A549 (cell line): ENCODE measurements around the gene NXN.

Source experiments
- CBX8 ChIP-seq: fragments of 200-600 bp; sonication (generic); IDR thresholded peaks from 2 replicates; pipeline ENCODE4 v1.6.1; 2016
- NR3C1 ChIP-seq: fragments of >200 bp; sonication (Bioruptor Twin); formaldehyde crosslinking; IDR thresholded peaks from 3 replicates; pipeline ENCODE4 v1.6.1; 2017
- RAD21 ChIP-seq, 2 experiments: fragments of >200 bp in 1 of 2; sonication (Bioruptor Twin) in 1 of 2; formaldehyde crosslinking in 1 of 2; IDR thresholded peaks in 1 of 2; conservative IDR thresholded peaks in 1 of 2; 2 replicates in 1 of 2; 3 replicates in 1 of 2; pipeline ENCODE4 v1.6.1; 2012 to 2018; ENCODE audit warnings: inconsistent platforms in 1 of 2
- TF ChIP-seq, protein P1 (sequence below): fragments of 450-650 bp; IDR thresholded peaks from 2 replicates; pipeline ENCODE4 v1.6.1; 2014; ENCODE audit warnings: antibody characterized with exemption
- TF ChIP-seq, protein P2 (sequence below): fragments of >200 bp; sonication (Bioruptor Twin); formaldehyde crosslinking; IDR thresholded peaks from 3 replicates; pipeline ENCODE4 v1.5.1; 2016

DNA sequence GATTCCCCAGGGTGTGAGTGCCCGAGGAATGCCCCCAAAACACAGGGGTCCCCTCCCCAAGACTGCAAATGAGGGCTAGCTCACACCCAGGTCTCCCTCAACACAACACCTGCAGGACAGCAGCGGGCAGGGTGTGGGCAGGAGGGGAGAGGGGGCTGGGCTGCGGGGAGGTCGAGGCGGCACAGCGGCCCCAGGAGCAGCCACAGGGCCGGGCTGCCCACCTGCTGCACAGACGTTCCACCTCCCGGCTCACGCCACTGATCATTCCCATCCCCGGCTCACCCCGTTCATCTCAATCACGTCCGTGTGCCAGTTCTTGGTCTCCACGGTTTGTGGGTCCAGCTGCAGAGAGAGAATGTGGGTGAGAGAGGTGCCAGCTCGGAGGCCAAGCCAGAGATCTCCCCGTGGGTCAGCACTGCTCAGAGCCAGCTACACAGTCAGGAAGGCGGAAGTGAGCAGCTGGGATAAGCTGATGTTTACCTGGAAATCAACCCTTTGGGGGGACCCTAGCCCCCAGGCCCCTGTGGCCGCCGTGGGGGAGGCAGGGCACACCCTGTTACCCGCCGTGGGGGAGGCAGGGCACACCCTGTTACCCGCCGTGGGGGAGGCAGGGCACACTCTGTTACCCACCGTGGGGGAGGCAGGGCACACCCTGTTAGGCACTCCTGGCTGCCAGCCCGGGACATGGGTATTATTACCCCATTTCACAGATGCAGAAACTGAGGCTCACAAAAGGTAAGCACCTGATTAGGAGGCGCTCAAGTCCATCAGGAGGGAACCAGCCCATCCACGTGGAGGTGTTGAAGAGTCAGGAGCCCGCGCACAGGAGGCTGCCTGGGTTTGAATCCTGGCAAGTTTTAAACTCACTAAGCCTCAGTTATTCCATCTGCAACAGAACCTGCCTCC is 33.5 kb upstream of the NXN start:
- TF ChIP-seq, protein P1, sequence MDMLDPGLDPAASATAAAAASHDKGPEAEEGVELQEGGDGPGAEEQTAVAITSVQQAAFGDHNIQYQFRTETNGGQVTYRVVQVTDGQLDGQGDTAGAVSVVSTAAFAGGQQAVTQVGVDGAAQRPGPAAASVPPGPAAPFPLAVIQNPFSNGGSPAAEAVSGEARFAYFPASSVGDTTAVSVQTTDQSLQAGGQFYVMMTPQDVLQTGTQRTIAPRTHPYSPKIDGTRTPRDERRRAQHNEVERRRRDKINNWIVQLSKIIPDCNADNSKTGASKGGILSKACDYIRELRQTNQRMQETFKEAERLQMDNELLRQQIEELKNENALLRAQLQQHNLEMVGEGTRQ, result no peak
- no peak for TF ChIP-seq RAD21 (conservative IDR thresholded peaks at IDR 0.05 in 1 of 2, IDR thresholded peaks at IDR 0.05 in 1 of 2)
- TF ChIP-seq NR3C1, result no peak
- TF ChIP-seq CBX8, result no peak
- TF ChIP-seq, protein P2, sequence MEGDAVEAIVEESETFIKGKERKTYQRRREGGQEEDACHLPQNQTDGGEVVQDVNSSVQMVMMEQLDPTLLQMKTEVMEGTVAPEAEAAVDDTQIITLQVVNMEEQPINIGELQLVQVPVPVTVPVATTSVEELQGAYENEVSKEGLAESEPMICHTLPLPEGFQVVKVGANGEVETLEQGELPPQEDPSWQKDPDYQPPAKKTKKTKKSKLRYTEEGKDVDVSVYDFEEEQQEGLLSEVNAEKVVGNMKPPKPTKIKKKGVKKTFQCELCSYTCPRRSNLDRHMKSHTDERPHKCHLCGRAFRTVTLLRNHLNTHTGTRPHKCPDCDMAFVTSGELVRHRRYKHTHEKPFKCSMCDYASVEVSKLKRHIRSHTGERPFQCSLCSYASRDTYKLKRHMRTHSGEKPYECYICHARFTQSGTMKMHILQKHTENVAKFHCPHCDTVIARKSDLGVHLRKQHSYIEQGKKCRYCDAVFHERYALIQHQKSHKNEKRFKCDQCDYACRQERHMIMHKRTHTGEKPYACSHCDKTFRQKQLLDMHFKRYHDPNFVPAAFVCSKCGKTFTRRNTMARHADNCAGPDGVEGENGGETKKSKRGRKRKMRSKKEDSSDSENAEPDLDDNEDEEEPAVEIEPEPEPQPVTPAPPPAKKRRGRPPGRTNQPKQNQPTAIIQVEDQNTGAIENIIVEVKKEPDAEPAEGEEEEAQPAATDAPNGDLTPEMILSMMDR, result no peak
